Activated CD4-positive, alpha-beta T cell treated with anti-CD3 and anti-CD28 coated beads for 36 hours (primary cell): ENCODE data around the gene NUDCD3. TPM values are rescaled to one million over a fixed set of nuclear protein-coding genes. Genes with fewer than 3 reads are reported as not detected.
"Not testable (repeated sequence)": the region's sequence is repeated elsewhere in the genome, so short reads cannot be mapped to it uniquely, and the experiment has no call there.

Experiments used
- ATAC-seq: fragments of 200-7000 bp; cut with Tn5 transposase; one replicate; pipeline ENCODE4 v1.10.0; 2021; ENCODE audit warnings: mild to moderate bottlenecking, moderate library complexity
- CTCF ChIA-PET: fragments of 350-600 bp; sonication (Branson Sonifier 250); formaldehyde crosslinking; loops from one replicate; lab custom pipeline; 2021; ENCODE audit warnings: antibody characterized with exemption; lab: Charles Lee
- POLR2A ChIA-PET: fragments of 350-600 bp; sonication (Branson Sonifier 250); formaldehyde crosslinking; loops from one replicate; lab custom pipeline; 2021; ENCODE audit warnings: antibody characterized with exemption, inconsistent platforms; lab: Charles Lee
- DNase-seq: peaks from one replicate; pipeline ENCODE4 v3.0.0-alpha.2; 2020
- H3K27ac Mint-ChIP-seq: one replicate; pipeline ENCODE4 v1.8.0; 2021; ENCODE audit warnings: mixed read lengths
- H3K27me3 Mint-ChIP-seq: one replicate; pipeline ENCODE4 v1.8.0; 2021; ENCODE audit warnings: mixed read lengths
- H3K36me3 Mint-ChIP-seq: one replicate; pipeline ENCODE4 v1.8.0; 2021; ENCODE audit warnings: low read depth, mixed read lengths
- H3K4me1 Mint-ChIP-seq: one replicate; pipeline ENCODE4 v1.8.0; 2021; ENCODE audit warnings: mixed read lengths
- H3K4me3 Mint-ChIP-seq: one replicate; pipeline ENCODE4 v1.8.0; 2021; ENCODE audit warnings: mild to moderate bottlenecking, moderate library complexity, mixed read lengths
- H3K9me3 Mint-ChIP-seq: one replicate; pipeline ENCODE4 v1.8.0; 2021; ENCODE audit warnings: low read depth, mixed read lengths
- intact Hi-C, 2 experiments: fragments of 100-400 bp; cut with DNase I in 1 of 2; cut with micrococcal nuclease in 1 of 2; formaldehyde crosslinking; loops; one replicate each; pipeline versions ENCODE4 v1.14.2 to v1.15.1; 2022 to 2024; cut with DNase I, micrococcal nuclease
- total RNA-seq, 2 experiments: library from RNA; stranded (reverse); gene quantifications; one replicate each; pipeline ENCODE4 v1.2.3, GENCODE V29; 2021

Gene NUDCD3
- total RNA-seq, 2 experiments from 2014 or later: 70.3 to 77.6 TPM

- H3K27ac Mint-ChIP-seq: no peak overlapping the region
- no peak overlapping the region for H3K4me3 Mint-ChIP-seq
- no peaks in the 10 kb centered on the region for H3K9me3 Mint-ChIP-seq
- POLR2A ChIA-PET: no interaction called here
- no peaks in the 10 kb centered on the region for H3K27me3 Mint-ChIP-seq
- CTCF ChIA-PET: no interaction called here
- ATAC-seq (no peak), DNase-seq (no peak)
- peaks cover 33% of the 10 kb centered on the region for H3K36me3 Mint-ChIP-seq
- H3K4me1 Mint-ChIP-seq: peaks cover 41% of the 10 kb centered on the region
- intact Hi-C loops: loop anchor here in 1 of 2 experiments (2.0 kb wide), 1 partner anchor 47 kb away; no protein-coding TSS in a partner anchor
Observed at GRCh38 chr7:44430054-44430453, 60.4 kb downstream of the NUDCD3 start.

- H3K27ac Mint-ChIP-seq, POLR2A ChIA-PET, H3K4me3 Mint-ChIP-seq, intact Hi-C loops, DNase-seq, H3K9me3 Mint-ChIP-seq, H3K27me3 Mint-ChIP-seq, CTCF ChIA-PET, ATAC-seq: not testable (repeated sequence)
- peaks cover 41% of the 10 kb centered on the region for H3K4me1 Mint-ChIP-seq
- H3K36me3 Mint-ChIP-seq: peaks cover 61% of the 10 kb centered on the region
Observed at GRCh38 chr7:44424762-44425161, 65.7 kb downstream of the NUDCD3 start.

GRCh38 chr7:44416941-44417340, 73.5 kb downstream of the NUDCD3 start:
- Mint-ChIP-seq H3K27ac (no peak overlapping the region), H3K4me1 (peaks cover 29% of the 10 kb centered on the region), H3K36me3 (peaks cover 36% of the 10 kb centered on the region), H3K9me3 (no peaks in the 10 kb centered on the region), H3K4me3 (no peak overlapping the region), H3K27me3 (no peaks in the 10 kb centered on the region)
- ChIA-PET CTCF (no interaction called here), POLR2A (no interaction called here)
- intact Hi-C loops: no loop called here
- ATAC-seq (no peak), DNase-seq (no peak)

GRCh38 chr7:44415510-44415909, 74.9 kb downstream of the NUDCD3 start:
- Mint-ChIP-seq H3K9me3 (no peaks in the 10 kb centered on the region), H3K4me1 (peaks cover 28% of the 10 kb centered on the region), H3K36me3 (peaks cover 35% of the 10 kb centered on the region), H3K4me3 (no peak overlapping the region), H3K27me3 (no peaks in the 10 kb centered on the region), H3K27ac (peak overlapping the region; percentile 38)
- ATAC-seq (peak; percentile 71), DNase-seq (no peak)
- intact Hi-C loops: no loop called here
- CTCF ChIA-PET: interaction anchor here (0.7 kb wide), 1 partner anchor 172 kb away, joined by 3 read pairs; no protein-coding TSS in a partner anchor
- POLR2A ChIA-PET: interaction anchor here (0.6 kb wide), 1 partner anchor 59 kb away, joined by 4 read pairs; no protein-coding TSS in a partner anchor

- no peak overlapping the region for H3K4me3 Mint-ChIP-seq
- H3K4me1 Mint-ChIP-seq: peaks cover 23% of the 10 kb centered on the region
- H3K9me3 Mint-ChIP-seq: no peaks in the 10 kb centered on the region
- peaks cover 35% of the 10 kb centered on the region for H3K36me3 Mint-ChIP-seq
- H3K27me3 Mint-ChIP-seq: no peaks in the 10 kb centered on the region
- ChIA-PET CTCF (interaction anchor here (0.7 kb wide), 1 partner anchor 172 kb away, joined by 3 read pairs; no protein-coding TSS in a partner anchor), POLR2A (interaction anchor here (0.6 kb wide), 1 partner anchor 59 kb away, joined by 4 read pairs; no protein-coding TSS in a partner anchor)
- H3K27ac Mint-ChIP-seq: peak overlapping the region; percentile 38
- ATAC-seq: peak; percentile 77
- intact Hi-C loops: no loop called here
- no peak for DNase-seq
Observed at GRCh38 chr7:44415047-44415446, 75.4 kb downstream of the NUDCD3 start.

- H3K9me3 Mint-ChIP-seq: no peaks in the 10 kb centered on the region
- DNase-seq (no peak), ATAC-seq (no peak)
- H3K27ac Mint-ChIP-seq: no peak overlapping the region
- no peak overlapping the region for H3K4me3 Mint-ChIP-seq
- ChIA-PET POLR2A (interaction anchor here (0.7 kb wide), 1 partner anchor 69 kb away, joined by 5 read pairs; no protein-coding TSS in a partner anchor), CTCF (interaction anchor here (1.5 kb wide), 1 partner anchor 64 kb away, joined by 3 read pairs; no protein-coding TSS in a partner anchor)
- no peaks in the 10 kb centered on the region for H3K27me3 Mint-ChIP-seq
- H3K4me1 Mint-ChIP-seq: peaks cover 24% of the 10 kb centered on the region
- intact Hi-C loops: no loop called here
- peaks cover 33% of the 10 kb centered on the region for H3K36me3 Mint-ChIP-seq
Observed at GRCh38 chr7:44411306-44411705, 79.2 kb downstream of the NUDCD3 start.

GRCh38 chr7:44408596-44408995, 81.9 kb downstream of the NUDCD3 start:
- no peak for DNase-seq
- ChIA-PET POLR2A (no interaction called here), CTCF (interaction anchor here (1.1 kb wide), 1 partner anchor 13 kb away, joined by 3 read pairs; no protein-coding TSS in a partner anchor)
- H3K27ac Mint-ChIP-seq: no peak overlapping the region
- intact Hi-C loops: loop anchor here in 1 of 2 experiments (5.0 kb wide), 1 partner anchor 69 kb away; no protein-coding TSS in a partner anchor
- no peak for ATAC-seq
- H3K9me3 Mint-ChIP-seq: no peaks in the 10 kb centered on the region
- no peaks in the 10 kb centered on the region for H3K27me3 Mint-ChIP-seq
- H3K4me3 Mint-ChIP-seq: no peak overlapping the region
- H3K36me3 Mint-ChIP-seq: peaks cover 37% of the 10 kb centered on the region
- peaks cover 8% of the 10 kb centered on the region for H3K4me1 Mint-ChIP-seq

GRCh38 chr7:44403775-44404174, 86.7 kb downstream of the NUDCD3 start:
- no peak for ATAC-seq

GRCh38 chr7:44403176-44403759, 87.2 kb downstream of the NUDCD3 start:
- ChIA-PET CTCF (interaction anchor here (0.6 to 0.7 kb wide), 2 partner anchors 116 to 221 kb away, joined by 3 to 5 read pairs; no protein-coding TSS in a partner anchor), POLR2A (no interaction called here)
- no peaks in the 10 kb centered on the region for H3K9me3 Mint-ChIP-seq
- no peak overlapping the region for H3K4me3 Mint-ChIP-seq
- H3K36me3 Mint-ChIP-seq: peaks cover 20% of the 10 kb centered on the region
- DNase-seq (no peak), ATAC-seq (no peak)
- intact Hi-C loops: no loop called here
- H3K27me3 Mint-ChIP-seq: no peaks in the 10 kb centered on the region
- no peak overlapping the region for H3K27ac Mint-ChIP-seq
- H3K4me1 Mint-ChIP-seq: no peaks in the 10 kb centered on the region

More at GRCh38 chr7:44403775-44404174, 86.7 kb downstream of the NUDCD3 start:
- intact Hi-C loops: no loop called here
- Mint-ChIP-seq H3K4me1 (no peaks in the 10 kb centered on the region), H3K4me3 (no peak overlapping the region), H3K36me3 (peaks cover 15% of the 10 kb centered on the region), H3K27me3 (no peaks in the 10 kb centered on the region), H3K9me3 (no peaks in the 10 kb centered on the region), H3K27ac (no peak overlapping the region)
- ChIA-PET POLR2A (no interaction called here), CTCF (interaction anchor here (1.2 kb wide), 1 partner anchor 56 kb away, joined by 3 read pairs; no protein-coding TSS in a partner anchor)
- DNase-seq: no peak

- Mint-ChIP-seq H3K27ac (no peak overlapping the region), H3K36me3 (peaks cover 22% of the 10 kb centered on the region), H3K4me3 (no peak overlapping the region), H3K27me3 (no peaks in the 10 kb centered on the region), H3K9me3 (no peaks in the 10 kb centered on the region), H3K4me1 (no peaks in the 10 kb centered on the region)
- ATAC-seq (no peak), DNase-seq (no peak)
- POLR2A ChIA-PET: no interaction called here
- intact Hi-C loops: no loop called here
- CTCF ChIA-PET: interaction anchor here (0.6 to 1.1 kb wide), 3 partner anchors 117 to 222 kb away, joined by 3 to 5 read pairs (median 3); no protein-coding TSS in a partner anchor
Observed at GRCh38 chr7:44402401-44403060, 87.9 kb downstream of the NUDCD3 start.

- H3K36me3 Mint-ChIP-seq: peaks cover 22% of the 10 kb centered on the region
- intact Hi-C loops: no loop called here
- no peaks in the 10 kb centered on the region for H3K4me1 Mint-ChIP-seq
- no peak for DNase-seq
- ChIA-PET CTCF (interaction anchor here (0.6 to 1.1 kb wide), 2 partner anchors 111 to 133 kb away, joined by 3 to 4 read pairs; no protein-coding TSS in a partner anchor), POLR2A (no interaction called here)
- no peaks in the 10 kb centered on the region for H3K27me3 Mint-ChIP-seq
- H3K9me3 Mint-ChIP-seq: no peaks in the 10 kb centered on the region
- H3K4me3 Mint-ChIP-seq: no peak overlapping the region
- H3K27ac Mint-ChIP-seq: no peak overlapping the region
- no peak for ATAC-seq
Observed at GRCh38 chr7:44401692-44402091, 88.8 kb downstream of the NUDCD3 start.
